ENCODE data around the gene SMARCA2. TPM values are rescaled to one million over a fixed set of nuclear protein-coding genes. Genes with fewer than 3 reads are reported as not detected.

The SMARCA2 gene
- total and polyA plus RNA-seq, 2 experiments from 2014 or later, result 19.9 to 43.0 TPM

DNA sequence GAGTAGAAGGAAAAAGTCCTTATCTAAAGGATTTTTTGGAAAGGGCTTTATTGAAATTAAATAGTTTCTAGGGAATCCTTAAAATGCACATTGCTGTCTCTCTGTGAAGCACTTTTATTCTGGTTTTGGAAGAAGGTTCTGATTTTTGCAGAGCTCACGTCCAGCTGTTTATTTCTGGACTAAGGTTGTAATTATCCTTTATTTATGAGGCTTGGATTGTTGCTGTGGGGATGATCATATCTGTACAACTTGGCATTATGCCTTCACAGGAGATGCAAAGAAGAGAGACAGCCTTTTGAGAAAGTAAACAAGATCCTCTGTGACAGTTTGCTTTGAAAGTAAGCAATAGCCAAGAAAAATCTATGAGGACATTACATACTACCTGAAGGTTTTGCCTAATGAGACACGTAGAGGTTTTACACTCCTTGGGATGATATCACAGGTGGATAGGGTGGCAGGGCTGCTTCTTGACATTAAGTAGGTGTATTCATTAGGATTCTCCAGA, 14.6 kb downstream of the SMARCA2 start:
- DNase-seq (ENCODE audit: low read depth in 1 of 2, low spot score in 1 of 2), result no peak
- no peaks in the 10 kb centered on the region for H3K36me3 ChIP-seq
- no peaks in the 10 kb centered on the region for H3K4me1 ChIP-seq (ENCODE audit: low read depth)
- H3K9me3 ChIP-seq (ENCODE audit: low read depth), result no peaks in the 10 kb centered on the region
- no peak overlapping the region for H3K27ac ChIP-seq
- no peak overlapping the region for H3K4me3 ChIP-seq
- no peaks in the 10 kb centered on the region for H3K27me3 ChIP-seq
- no peak for TF ChIP-seq CTCF (IDR thresholded peaks at IDR 0.05; ENCODE audit: low read depth, low read length)

GRCh38 chr9:2032234-2032633, 17.1 kb downstream of the SMARCA2 start:
- no peak overlapping the region for H3K27ac ChIP-seq
- no peak overlapping the region for H3K4me3 ChIP-seq
- H3K36me3 ChIP-seq, result no peaks in the 10 kb centered on the region
- TF ChIP-seq CTCF (IDR thresholded peaks at IDR 0.05; ENCODE audit: low read depth, low read length), result no peak
- H3K27me3 ChIP-seq, result no peaks in the 10 kb centered on the region
- no peak for DNase-seq (ENCODE audit: low read depth in 1 of 2, low spot score in 1 of 2)
- H3K4me1 ChIP-seq (ENCODE audit: low read depth), result no peaks in the 10 kb centered on the region
- H3K9me3 ChIP-seq (ENCODE audit: low read depth), result no peaks in the 10 kb centered on the region

GRCh38 chr9:2036844-2037243, 21.7 kb downstream of the SMARCA2 start:
- DNase-seq (ENCODE audit: low read depth in 1 of 2, low spot score in 1 of 2), result no peak
- H3K27me3 ChIP-seq, result no peaks in the 10 kb centered on the region
- no peak for TF ChIP-seq CTCF (IDR thresholded peaks at IDR 0.05; ENCODE audit: low read depth, low read length)
- H3K36me3 ChIP-seq, result peaks cover 7% of the 10 kb centered on the region
- H3K4me1 ChIP-seq (ENCODE audit: low read depth), result no peaks in the 10 kb centered on the region
- no peak overlapping the region for H3K27ac ChIP-seq
- H3K9me3 ChIP-seq (ENCODE audit: low read depth), result no peaks in the 10 kb centered on the region
- H3K4me3 ChIP-seq, result no peak overlapping the region

- TF ChIP-seq CTCF (IDR thresholded peaks at IDR 0.05; ENCODE audit: low read depth, low read length), result no peak
- Histone ChIP-seq H3K4me1 (ENCODE audit: low read depth) (no peaks in the 10 kb centered on the region), H3K9me3 (ENCODE audit: low read depth) (no peaks in the 10 kb centered on the region), H3K36me3 (peaks cover 7% of the 10 kb centered on the region), H3K27ac (no peak overlapping the region), H3K27me3 (no peaks in the 10 kb centered on the region), H3K4me3 (no peak overlapping the region)
- DNase-seq (ENCODE audit: low read depth in 1 of 2, low spot score in 1 of 2), result no peak
Observed at GRCh38 chr9:2039294-2040180, 24.4 kb downstream of the SMARCA2 start.

DNA sequence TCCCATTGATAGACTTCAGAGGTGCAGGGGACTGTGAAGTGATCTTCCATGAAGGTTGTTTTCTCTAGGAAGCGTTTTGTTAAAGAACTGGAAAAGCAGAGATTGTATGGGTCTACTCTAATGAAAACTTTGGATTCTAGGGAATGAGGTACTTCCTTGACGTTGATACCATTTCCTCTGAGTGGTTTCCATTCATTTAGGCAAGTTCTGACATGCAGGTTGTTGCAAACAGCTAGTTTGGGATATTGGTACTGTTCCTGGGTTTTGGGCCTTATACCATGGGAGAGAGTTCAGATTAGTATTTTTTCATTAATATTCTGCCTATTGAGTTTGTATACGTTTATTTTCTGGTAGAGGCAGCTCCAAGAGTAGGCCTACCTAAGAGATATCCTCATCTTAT, 25.7 kb downstream of the SMARCA2 start:
- H3K4me1 ChIP-seq (ENCODE audit: low read depth), result no peaks in the 10 kb centered on the region
- peaks cover 10% of the 10 kb centered on the region for H3K27me3 ChIP-seq
- H3K27ac ChIP-seq, result no peak overlapping the region
- DNase-seq (ENCODE audit: low read depth in 1 of 2, low spot score in 1 of 2), result no peak
- H3K36me3 ChIP-seq, result peaks cover 7% of the 10 kb centered on the region
- no peak overlapping the region for H3K4me3 ChIP-seq
- TF ChIP-seq CTCF (IDR thresholded peaks at IDR 0.05; ENCODE audit: low read depth, low read length), result no peak
- no peaks in the 10 kb centered on the region for H3K9me3 ChIP-seq (ENCODE audit: low read depth)

Data from cardiac muscle cell (in vitro differentiated cells and primary cell).